GM23338 (cell line): Measurements from ENCODE around the gene CACNA1S. TPM values are rescaled to one million over a fixed set of nuclear protein-coding genes. Genes with fewer than 3 reads are reported as not detected.

Experiments
- ATAC-seq: fragments of 200-7000 bp; cut with Tn5 transposase; 3 replicates; pipeline ENCODE4 v1.9.1; 2020
- DNase-seq: peaks from one replicate; pipeline ENCODE4 v3.0.0-alpha.2; 2015; ENCODE audit warnings: low spot score
- H2AFZ ChIP-seq: fragments of 200-600 bp; sonication (generic); 2 replicates; pipeline ENCODE4 v1.8.0; 2016; ENCODE audit warnings: antibody characterized with exemption, mild to moderate bottlenecking, moderate library complexity
- H3F3A ChIP-seq: fragments of 200-600 bp; sonication (generic); replicated peaks from 2 replicates; pipeline ENCODE4 v1.8.0; 2017; ENCODE audit warnings: antibody characterized with exemption, mixed run types, low read depth
- H3K27ac ChIP-seq: fragments of 200-600 bp; sonication (generic); 2 replicates; pipeline ENCODE4 v1.6.1; 2016; ENCODE audit warnings: low read depth
- H3K27me3 ChIP-seq: fragments of 200-600 bp; sonication (generic); 2 replicates; pipeline ENCODE4 v1.8.0; 2016; ENCODE audit warnings: mild to moderate bottlenecking, mixed run types, moderate library complexity; ENCODE audit not compliant: insufficient read depth
- H3K36me3 ChIP-seq: fragments of 200-600 bp; sonication (generic); 2 replicates; pipeline ENCODE4 v1.8.0; 2016; ENCODE audit warnings: mild to moderate bottlenecking; ENCODE audit not compliant: insufficient read depth
- H3K4me1 ChIP-seq: fragments of 200-600 bp; sonication (generic); 2 replicates; pipeline ENCODE4 v1.8.0; 2016; ENCODE audit warnings: mild to moderate bottlenecking, moderate library complexity; ENCODE audit not compliant: insufficient read depth
- H3K4me2 ChIP-seq: fragments of 200-600 bp; sonication (generic); 2 replicates; pipeline ENCODE4 v1.7.1; 2017; ENCODE audit warnings: mixed run types
- H3K4me3 ChIP-seq: fragments of 200-600 bp; sonication (generic); 2 replicates; pipeline ENCODE4 v1.6.1; 2016; ENCODE audit warnings: mixed run types
- H3K79me2 ChIP-seq: fragments of 200-600 bp; sonication (generic); replicated peaks from 2 replicates; pipeline ENCODE4 v1.8.0; 2017; ENCODE audit warnings: mild to moderate bottlenecking; ENCODE audit not compliant: insufficient read depth
- H3K9me2 ChIP-seq: fragments of 200-600 bp; sonication (generic); 2 replicates; pipeline ENCODE4 v1.8.0; 2017; ENCODE audit not compliant: insufficient read depth
- H4K20me1 ChIP-seq: fragments of 200-600 bp; sonication (generic); replicated peaks from 2 replicates; pipeline ENCODE4 v1.8.0; 2017; ENCODE audit warnings: mild to moderate bottlenecking; ENCODE audit not compliant: insufficient read depth
- H3K27ac Mint-ChIP-seq: 2 replicates; pipeline ENCODE4 v1.8.0; 2020; ENCODE audit warnings: inconsistent platforms, mild to moderate bottlenecking, moderate library complexity, mixed read lengths
- H3K27me3 Mint-ChIP-seq: 3 replicates; pipeline ENCODE4 v1.8.0; 2022; ENCODE audit warnings: low read depth, mild to moderate bottlenecking, moderate library complexity, mixed read lengths, inconsistent platforms; ENCODE audit not compliant: insufficient read depth, poor library complexity
- H3K36me3 Mint-ChIP-seq: 3 replicates; pipeline ENCODE4 v1.8.0; 2021; ENCODE audit warnings: low read depth, mild to moderate bottlenecking, inconsistent platforms, moderate library complexity, mixed read lengths
- H3K4me1 Mint-ChIP-seq: 3 replicates; pipeline ENCODE4 v1.8.0; 2020; ENCODE audit warnings: mild to moderate bottlenecking, inconsistent platforms, mixed read lengths
- H3K4me3 Mint-ChIP-seq: 3 replicates; pipeline ENCODE4 v1.8.0; 2021; ENCODE audit warnings: moderate library complexity, mild to moderate bottlenecking, inconsistent platforms, mixed read lengths
- H3K9me3 Mint-ChIP-seq: 3 replicates; pipeline ENCODE4 v1.8.0; 2020; ENCODE audit warnings: moderate library complexity, mild to moderate bottlenecking, inconsistent platforms, mixed read lengths
- CREB1 ChIP-seq: fragments of 250-450 bp; sonication (Bioruptor Pico); IDR thresholded peaks from 2 replicates; pipeline ENCODE4 v1.5.0; 2020; ENCODE audit warnings: low read depth, mild to moderate bottlenecking, moderate library complexity
- CTCF ChIP-seq, 2 experiments: fragments of 200-600 bp in 1 of 2; sonication (generic) in 1 of 2; conservative IDR thresholded peaks; 2 replicates each; pipeline versions ENCODE4 v1.5.1 to v1.6.1; 2016 to 2017; ENCODE audit warnings: antibody characterized with exemption in 2 of 2, low read depth in 2 of 2, mild to moderate bottlenecking in 2 of 2, moderate library complexity in 1 of 2
- EZH2 ChIP-seq: fragments of 200-600 bp; sonication (generic); IDR thresholded peaks from one replicate; pipeline ENCODE4 v1.8.0; 2017; ENCODE audit warnings: antibody characterized with exemption, mild to moderate bottlenecking, low read depth; ENCODE audit not compliant: unreplicated experiment
- EZH2phosphoT487 ChIP-seq: fragments of 200-600 bp; sonication (generic); IDR thresholded peaks from one replicate; pipeline ENCODE4 v1.8.1; 2018; ENCODE audit warnings: antibody characterized with exemption; ENCODE audit not compliant: unreplicated experiment
- JUNB ChIP-seq: IDR thresholded peaks from one replicate; pipeline ENCODE4 v1.6.1; 2016; ENCODE audit warnings: antibody characterized with exemption; ENCODE audit not compliant: unreplicated experiment
- NANOG ChIP-seq: IDR thresholded peaks from 2 replicates; pipeline ENCODE4 v1.6.1; 2016; ENCODE audit warnings: antibody characterized with exemption, borderline replicate concordance
- POLR2AphosphoS5 ChIP-seq: IDR thresholded peaks from 2 replicates; pipeline ENCODE4 v1.6.1; 2016; ENCODE audit warnings: antibody characterized with exemption, low read depth
- REST ChIP-seq: IDR thresholded peaks from one replicate; pipeline ENCODE4 v1.6.1; 2018; ENCODE audit warnings: antibody characterized with exemption; ENCODE audit not compliant: unreplicated experiment
- ZNF114 ChIP-seq: fragments of 250-450 bp; sonication (Bioruptor Pico); IDR thresholded peaks from 2 replicates; pipeline ENCODE4 v1.5.0; 2020; ENCODE audit warnings: mild to moderate bottlenecking, moderate library complexity
- ZNF331 ChIP-seq: fragments of 250-450 bp; sonication (Bioruptor Pico); IDR thresholded peaks from 2 replicates; pipeline ENCODE4 v1.5.0; 2020; ENCODE audit warnings: low read depth, mild to moderate bottlenecking, moderate library complexity
- polyA plus RNA-seq: library from polyadenylated mRNA; unstranded; fragments of >200 nt; fragmentation: Nextera tagmentation; extraction: Ambion mirVana; gene quantifications from 2 replicates; pipeline ENCODE4 v1.2.1, GENCODE V29; 2016
- total RNA-seq: library from RNA; depleted of rRNA; stranded (reverse); fragments of >200 nt; shearing (Covaris generic); gene quantifications from 2 replicates; pipeline ENCODE4 v1.2.3, GENCODE V29; 2014
- TF ChIP-seq, protein P1 (sequence below): fragments of 250-450 bp; sonication (Bioruptor Pico); IDR thresholded peaks from 2 replicates; pipeline ENCODE4 v1.5.0; 2020; ENCODE audit warnings: mild to moderate bottlenecking, moderate library complexity
- TF ChIP-seq, protein P2 (sequence below): IDR thresholded peaks from 2 replicates; pipeline ENCODE4 v1.6.1; 2016; ENCODE audit warnings: antibody characterized with exemption

The CACNA1S gene
- total and polyA plus RNA-seq, 2 experiments from 2014 or later = 0.03 TPM; not detected in 1

- no peak for TF ChIP-seq CTCF (conservative IDR thresholded peaks at IDR 0.05; ENCODE audit: low read depth in 2 of 2)
Measured at GRCh38 chr1:201103666-201104065, 8.6 kb downstream of the CACNA1S start (continued).

DNA sequence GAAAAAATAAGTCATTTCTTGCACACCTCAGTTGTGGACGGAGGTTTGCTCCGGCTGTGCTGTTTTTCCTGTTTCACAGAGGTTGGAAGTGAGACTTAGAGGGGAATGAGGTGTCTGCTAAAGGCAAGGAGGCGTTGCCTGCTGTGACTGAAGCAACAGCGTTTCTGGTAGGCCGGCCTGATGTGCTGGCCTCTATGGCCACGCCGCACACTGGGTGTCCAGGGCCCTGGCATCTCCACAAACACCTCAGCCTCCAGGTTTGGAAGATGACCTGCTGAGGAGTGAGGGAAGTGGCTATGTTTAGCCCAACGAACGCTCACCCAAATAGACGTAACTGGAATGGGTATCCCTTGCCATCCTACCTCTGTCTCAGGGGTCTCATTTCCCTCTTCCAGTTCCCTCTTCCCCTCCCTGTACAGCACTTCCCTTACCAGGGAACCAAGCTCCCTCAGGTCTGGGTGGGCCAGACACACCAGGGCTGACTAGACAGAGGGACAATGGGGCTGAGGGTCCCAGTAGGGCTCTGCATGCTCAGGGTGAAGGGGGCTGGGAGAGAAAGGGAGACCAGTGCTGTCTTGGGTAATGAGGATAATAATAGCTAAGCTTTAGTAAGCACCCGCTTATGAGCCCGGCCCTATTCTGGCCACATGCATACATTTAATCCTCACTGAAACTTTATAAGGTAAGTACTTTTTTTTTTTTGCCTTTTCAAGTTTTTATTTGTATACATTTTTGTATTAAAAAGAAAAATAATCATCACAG, 11.9 kb downstream of the CACNA1S start:
- H3K27me3 Mint-ChIP-seq = peaks cover 9% of the 10 kb centered on the region
- no peaks in the 10 kb centered on the region for H3F3A ChIP-seq
- TF ChIP-seq NANOG (no peak), REST (no peak), CREB1 (CRISPR knock-in tag) (no peak), ZNF331 (CRISPR knock-in tag) (no peak), EZH2 (no peak), POLR2AphosphoS5 (no peak), JUNB (no peak), EZH2phosphoT487 (no peak), ZNF114 (no peak)
- TF ChIP-seq, protein P1, sequence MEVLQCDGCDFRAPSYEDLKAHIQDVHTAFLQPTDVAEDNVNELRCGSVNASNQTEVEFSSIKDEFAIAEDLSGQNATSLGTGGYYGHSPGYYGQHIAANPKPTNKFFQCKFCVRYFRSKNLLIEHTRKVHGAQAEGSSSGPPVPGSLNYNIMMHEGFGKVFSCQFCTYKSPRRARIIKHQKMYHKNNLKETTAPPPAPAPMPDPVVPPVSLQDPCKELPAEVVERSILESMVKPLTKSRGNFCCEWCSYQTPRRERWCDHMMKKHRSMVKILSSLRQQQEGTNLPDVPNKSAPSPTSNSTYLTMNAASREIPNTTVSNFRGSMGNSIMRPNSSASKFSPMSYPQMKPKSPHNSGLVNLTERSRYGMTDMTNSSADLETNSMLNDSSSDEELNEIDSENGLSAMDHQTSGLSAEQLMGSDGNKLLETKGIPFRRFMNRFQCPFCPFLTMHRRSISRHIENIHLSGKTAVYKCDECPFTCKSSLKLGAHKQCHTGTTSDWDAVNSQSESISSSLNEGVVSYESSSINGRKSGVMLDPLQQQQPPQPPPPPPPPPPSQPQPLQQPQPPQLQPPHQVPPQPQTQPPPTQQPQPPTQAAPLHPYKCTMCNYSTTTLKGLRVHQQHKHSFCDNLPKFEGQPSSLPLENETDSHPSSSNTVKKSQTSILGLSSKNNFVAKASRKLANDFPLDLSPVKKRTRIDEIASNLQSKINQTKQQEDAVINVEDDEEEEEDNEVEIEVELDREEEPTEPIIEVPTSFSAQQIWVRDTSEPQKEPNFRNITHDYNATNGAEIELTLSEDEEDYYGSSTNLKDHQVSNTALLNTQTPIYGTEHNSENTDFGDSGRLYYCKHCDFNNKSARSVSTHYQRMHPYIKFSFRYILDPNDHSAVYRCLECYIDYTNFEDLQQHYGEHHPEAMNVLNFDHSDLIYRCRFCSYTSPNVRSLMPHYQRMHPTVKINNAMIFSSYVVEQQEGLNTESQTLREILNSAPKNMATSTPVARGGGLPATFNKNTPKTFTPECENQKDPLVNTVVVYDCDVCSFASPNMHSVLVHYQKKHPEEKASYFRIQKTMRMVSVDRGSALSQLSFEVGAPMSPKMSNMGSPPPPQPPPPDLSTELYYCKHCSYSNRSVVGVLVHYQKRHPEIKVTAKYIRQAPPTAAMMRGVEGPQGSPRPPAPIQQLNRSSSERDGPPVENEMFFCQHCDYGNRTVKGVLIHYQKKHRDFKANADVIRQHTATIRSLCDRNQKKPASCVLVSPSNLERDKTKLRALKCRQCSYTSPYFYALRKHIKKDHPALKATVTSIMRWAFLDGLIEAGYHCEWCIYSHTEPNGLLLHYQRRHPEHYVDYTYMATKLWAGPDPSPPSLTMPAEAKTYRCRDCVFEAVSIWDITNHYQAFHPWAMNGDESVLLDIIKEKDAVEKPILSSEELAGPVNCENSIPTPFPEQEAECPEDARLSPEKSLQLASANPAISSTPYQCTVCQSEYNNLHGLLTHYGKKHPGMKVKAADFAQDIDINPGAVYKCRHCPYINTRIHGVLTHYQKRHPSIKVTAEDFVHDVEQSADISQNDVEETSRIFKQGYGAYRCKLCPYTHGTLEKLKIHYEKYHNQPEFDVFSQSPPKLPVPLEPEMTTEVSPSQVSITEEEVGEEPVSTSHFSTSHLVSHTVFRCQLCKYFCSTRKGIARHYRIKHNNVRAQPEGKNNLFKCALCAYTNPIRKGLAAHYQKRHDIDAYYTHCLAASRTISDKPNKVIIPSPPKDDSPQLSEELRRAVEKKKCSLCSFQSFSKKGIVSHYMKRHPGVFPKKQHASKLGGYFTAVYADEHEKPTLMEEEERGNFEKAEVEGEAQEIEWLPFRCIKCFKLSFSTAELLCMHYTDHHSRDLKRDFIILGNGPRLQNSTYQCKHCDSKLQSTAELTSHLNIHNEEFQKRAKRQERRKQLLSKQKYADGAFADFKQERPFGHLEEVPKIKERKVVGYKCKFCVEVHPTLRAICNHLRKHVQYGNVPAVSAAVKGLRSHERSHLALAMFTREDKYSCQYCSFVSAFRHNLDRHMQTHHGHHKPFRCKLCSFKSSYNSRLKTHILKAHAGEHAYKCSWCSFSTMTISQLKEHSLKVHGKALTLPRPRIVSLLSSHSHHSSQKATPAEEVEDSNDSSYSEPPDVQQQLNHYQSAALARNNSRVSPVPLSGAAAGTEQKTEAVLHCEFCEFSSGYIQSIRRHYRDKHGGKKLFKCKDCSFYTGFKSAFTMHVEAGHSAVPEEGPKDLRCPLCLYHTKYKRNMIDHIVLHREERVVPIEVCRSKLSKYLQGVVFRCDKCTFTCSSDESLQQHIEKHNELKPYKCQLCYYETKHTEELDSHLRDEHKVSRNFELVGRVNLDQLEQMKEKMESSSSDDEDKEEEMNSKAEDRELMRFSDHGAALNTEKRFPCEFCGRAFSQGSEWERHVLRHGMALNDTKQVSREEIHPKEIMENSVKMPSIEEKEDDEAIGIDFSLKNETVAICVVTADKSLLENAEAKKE (CRISPR knock-in tag) = no peak
- TF ChIP-seq, protein P2, sequence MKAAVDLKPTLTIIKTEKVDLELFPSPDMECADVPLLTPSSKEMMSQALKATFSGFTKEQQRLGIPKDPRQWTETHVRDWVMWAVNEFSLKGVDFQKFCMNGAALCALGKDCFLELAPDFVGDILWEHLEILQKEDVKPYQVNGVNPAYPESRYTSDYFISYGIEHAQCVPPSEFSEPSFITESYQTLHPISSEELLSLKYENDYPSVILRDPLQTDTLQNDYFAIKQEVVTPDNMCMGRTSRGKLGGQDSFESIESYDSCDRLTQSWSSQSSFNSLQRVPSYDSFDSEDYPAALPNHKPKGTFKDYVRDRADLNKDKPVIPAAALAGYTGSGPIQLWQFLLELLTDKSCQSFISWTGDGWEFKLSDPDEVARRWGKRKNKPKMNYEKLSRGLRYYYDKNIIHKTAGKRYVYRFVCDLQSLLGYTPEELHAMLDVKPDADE = no peak

More for the DNA sequence above, 11.9 kb downstream of the CACNA1S start:
- Histone ChIP-seq H3K27me3 (no peaks in the 10 kb centered on the region), H3K36me3 (no peaks in the 10 kb centered on the region), H3K4me2 (no peak overlapping the region), H3K9me2 (no peaks in the 10 kb centered on the region), H3K27ac (no peak overlapping the region), H4K20me1 (no peaks in the 10 kb centered on the region), H3K79me2 (no peaks in the 10 kb centered on the region), H2AFZ (no peak overlapping the region), H3K4me3 (no peak overlapping the region), H3K4me1 (0 out of 2 replicates have a peak, but pooled peaks cover 5% of the 10 kb centered on the region)
- Mint-ChIP-seq H3K4me3 (no peak overlapping the region), H3K9me3 (no peaks in the 10 kb centered on the region), H3K27ac (no peak overlapping the region), H3K4me1 (peaks cover 7% of the 10 kb centered on the region), H3K36me3 (no peaks in the 10 kb centered on the region)
- DNase-seq (no peak), ATAC-seq (no peak)
